Adipocyte (in vitro differentiated cells): ENCODE measurements around the gene CPLX3.

ENCODE experiments used
- DNase-seq: peaks from one replicate; pipeline ENCODE4 v3.0.0-alpha.2; 2015; ENCODE audit warnings: low read depth
- H3K27me3 ChIP-seq: replicated peaks from 2 replicates; pipeline ENCODE4 v1.7.0; 2013; ENCODE audit warnings: mild to moderate bottlenecking, low read length, moderate library complexity; ENCODE audit not compliant: control insufficient read depth, insufficient read depth
- H3K36me3 ChIP-seq: 2 replicates; pipeline ENCODE4 v1.7.0; 2013; ENCODE audit warnings: low read length, mild to moderate bottlenecking, moderate library complexity; ENCODE audit not compliant: control insufficient read depth, insufficient read depth, severe bottlenecking
- H3K4me1 ChIP-seq: 2 replicates; pipeline ENCODE4 v1.7.0; 2013; ENCODE audit warnings: mild to moderate bottlenecking, low read length, moderate library complexity; ENCODE audit not compliant: control insufficient read depth, insufficient read depth
- H3K4me3 ChIP-seq: 2 replicates; pipeline ENCODE4 v1.7.0; 2013; ENCODE audit warnings: mild to moderate bottlenecking, low read length, moderate library complexity
- H3K9ac ChIP-seq: 2 replicates; pipeline ENCODE4 v1.7.0; 2013; ENCODE audit warnings: mild to moderate bottlenecking, low read length, moderate library complexity
- H3K9me3 ChIP-seq: 2 replicates; pipeline ENCODE4 v1.7.0; 2013; ENCODE audit warnings: mild to moderate bottlenecking, low read length, moderate library complexity; ENCODE audit not compliant: control insufficient read depth

Gene CPLX3

GRCh38 chr15:74790080-74790916 is 36.1 kb upstream of the CPLX3 start:
- Histone ChIP-seq H3K36me3 (no peaks in the 10 kb centered on the region), H3K9me3 (no peaks in the 10 kb centered on the region), H3K4me3 (no peak overlapping the region), H3K9ac (peak overlapping the region; percentile 61), H3K4me1 (peaks cover 26% of the 10 kb centered on the region), H3K27me3 (no peaks in the 10 kb centered on the region)
- DNase-seq: peak; percentile 44

- Histone ChIP-seq H3K9ac (peak overlapping the region; percentile 61), H3K36me3 (no peaks in the 10 kb centered on the region), H3K4me3 (no peak overlapping the region), H3K4me1 (peaks cover 26% of the 10 kb centered on the region), H3K9me3 (no peaks in the 10 kb centered on the region), H3K27me3 (no peaks in the 10 kb centered on the region)
- no peak for DNase-seq
Measured at GRCh38 chr15:74791007-74791406, 35.4 kb upstream of the CPLX3 start.

GRCh38 chr15:74791667-74792066 is 34.8 kb upstream of the CPLX3 start:
- H3K27me3 ChIP-seq: no peaks in the 10 kb centered on the region
- H3K4me1 ChIP-seq: peaks cover 31% of the 10 kb centered on the region
- no peaks in the 10 kb centered on the region for H3K9me3 ChIP-seq
- peak overlapping the region; percentile 61 for H3K9ac ChIP-seq
- no peaks in the 10 kb centered on the region for H3K36me3 ChIP-seq
- H3K4me3 ChIP-seq: no peak overlapping the region
- no peak for DNase-seq

- H3K27me3 ChIP-seq: no peaks in the 10 kb centered on the region
- peaks cover 24% of the 10 kb centered on the region for H3K4me1 ChIP-seq
- no peaks in the 10 kb centered on the region for H3K36me3 ChIP-seq
- no peaks in the 10 kb centered on the region for H3K9me3 ChIP-seq
- H3K4me3 ChIP-seq: no peak overlapping the region
- DNase-seq: no peak
- H3K9ac ChIP-seq: no peak overlapping the region
Measured at GRCh38 chr15:74792227-74793016, 34.0 kb upstream of the CPLX3 start.

- no peaks in the 10 kb centered on the region for H3K9me3 ChIP-seq
- H3K4me1 ChIP-seq: peaks cover 23% of the 10 kb centered on the region
- no peaks in the 10 kb centered on the region for H3K27me3 ChIP-seq
- H3K9ac ChIP-seq: peak overlapping the region; percentile 14
- DNase-seq: no peak
- no peaks in the 10 kb centered on the region for H3K36me3 ChIP-seq
- no peak overlapping the region for H3K4me3 ChIP-seq
Measured at GRCh38 chr15:74793135-74794028, 33.0 kb upstream of the CPLX3 start.

- H3K9ac ChIP-seq: no peak overlapping the region
- H3K27me3 ChIP-seq: no peaks in the 10 kb centered on the region
- H3K4me1 ChIP-seq: peaks cover 23% of the 10 kb centered on the region
Measured at GRCh38 chr15:74794248-74794969, 32.0 kb upstream of the CPLX3 start.

GRCh38 chr15:74794970-74795349 is 31.5 kb upstream of the CPLX3 start:
- DNase-seq: no peak
- no peak overlapping the region for H3K9ac ChIP-seq
- H3K27me3 ChIP-seq: no peaks in the 10 kb centered on the region
- H3K36me3 ChIP-seq: peaks cover 13% of the 10 kb centered on the region
- no peaks in the 10 kb centered on the region for H3K9me3 ChIP-seq
- H3K4me3 ChIP-seq: no peak overlapping the region
- H3K4me1 ChIP-seq: peaks cover 23% of the 10 kb centered on the region

More at GRCh38 chr15:74794248-74794969, 32.0 kb upstream of the CPLX3 start:
- DNase-seq: no peak
- no peak overlapping the region for H3K4me3 ChIP-seq
- H3K9me3 ChIP-seq: no peaks in the 10 kb centered on the region
- H3K36me3 ChIP-seq: peaks cover 7% of the 10 kb centered on the region

GRCh38 chr15:74795966-74796625 is 30.3 kb upstream of the CPLX3 start:
- Histone ChIP-seq H3K27me3 (no peaks in the 10 kb centered on the region), H3K9me3 (no peaks in the 10 kb centered on the region), H3K4me3 (no peak overlapping the region), H3K4me1 (peaks cover 14% of the 10 kb centered on the region), H3K9ac (no peak overlapping the region), H3K36me3 (peaks cover 22% of the 10 kb centered on the region)
- DNase-seq: no peak

GRCh38 chr15:74798388-74799254 is 27.8 kb upstream of the CPLX3 start:
- no peak for DNase-seq
- Histone ChIP-seq H3K36me3 (peaks cover 47% of the 10 kb centered on the region), H3K4me3 (no peak overlapping the region), H3K9ac (no peak overlapping the region), H3K4me1 (peaks cover 12% of the 10 kb centered on the region), H3K9me3 (no peaks in the 10 kb centered on the region), H3K27me3 (no peaks in the 10 kb centered on the region)
